Liver (tissue), 3 donors: Measurements from ENCODE around the gene STAT6.

ENCODE experiments used
- GABPA ChIP-seq, 2 donors: IDR thresholded peaks in 1 of 2; conservative IDR thresholded peaks in 1 of 2; 2 replicates each; pipeline ENCODE4 v1.6.1; 2016; ENCODE audit warnings: antibody characterized with exemption in 2 of 2, mild to moderate bottlenecking in 1 of 2, moderate library complexity in 1 of 2
- RAD21 ChIP-seq, 2 donors: IDR thresholded peaks; 2 replicates each; pipeline ENCODE4 v1.6.1; 2016; ENCODE audit warnings: antibody characterized with exemption in 2 of 2, mild to moderate bottlenecking in 2 of 2
- RXRA ChIP-seq, 2 donors: IDR thresholded peaks; 2 replicates each; pipeline ENCODE4 v1.6.1; 2017 to 2018; ENCODE audit warnings: antibody characterized with exemption in 2 of 2, mild to moderate bottlenecking in 1 of 2
- TF ChIP-seq, protein P1 (sequence below): fragments of 150-350 bp; IDR thresholded peaks from 2 replicates; pipeline ENCODE4 v1.5.1; 2017; ENCODE audit warnings: improper control_type of control experiment, low read depth, low read length; ENCODE audit not compliant: missing input control
- TF ChIP-seq, protein P2 (sequence below): IDR thresholded peaks from 2 replicates; pipeline ENCODE4 v1.6.1; 2016; ENCODE audit warnings: antibody characterized with exemption, mild to moderate bottlenecking
- donor health status: healthy.
- donor health status: healthy.

DNA sequence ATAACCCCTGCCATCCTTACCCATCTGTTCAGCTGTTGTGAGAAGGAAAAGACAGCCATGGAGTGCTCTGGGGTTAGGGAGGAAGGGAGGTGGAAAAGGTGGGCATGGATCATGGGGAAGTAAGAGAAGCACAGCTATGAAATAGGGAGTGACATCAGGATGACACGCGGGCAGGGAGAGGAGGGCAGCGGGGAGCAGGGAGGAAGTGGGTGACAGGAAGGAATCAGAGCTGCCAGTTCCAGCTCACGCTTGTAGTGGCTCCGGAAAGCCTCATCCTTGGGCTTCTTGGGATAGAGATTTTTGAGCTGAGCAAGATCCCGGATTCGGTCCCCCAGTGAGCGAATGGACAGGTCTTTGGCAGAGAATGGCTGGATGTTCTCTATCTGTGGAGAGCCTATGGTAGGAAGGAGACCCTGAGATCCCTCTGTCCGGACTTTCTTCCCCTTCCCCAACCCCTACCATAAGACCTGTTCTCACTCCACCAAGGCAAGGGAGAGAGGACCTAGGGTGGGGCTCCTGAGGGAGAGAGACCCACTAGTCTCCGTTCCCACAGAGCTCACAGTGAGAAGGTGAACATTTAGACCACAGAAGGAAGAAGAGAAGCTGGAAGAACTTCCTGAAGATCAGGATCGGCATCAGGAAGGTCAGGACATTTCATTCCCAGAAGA lies 12.0 kb downstream of the STAT6 start:
- TF ChIP-seq RXRA (IDR thresholded peaks at IDR 0.05) (no peak), RAD21 (IDR thresholded peaks at IDR 0.05) (no peak), GABPA (IDR thresholded peaks at IDR 0.05 in 1 of 2, conservative IDR thresholded peaks at IDR 0.05 in 1 of 2) (no peak)
- TF ChIP-seq, protein P1, sequence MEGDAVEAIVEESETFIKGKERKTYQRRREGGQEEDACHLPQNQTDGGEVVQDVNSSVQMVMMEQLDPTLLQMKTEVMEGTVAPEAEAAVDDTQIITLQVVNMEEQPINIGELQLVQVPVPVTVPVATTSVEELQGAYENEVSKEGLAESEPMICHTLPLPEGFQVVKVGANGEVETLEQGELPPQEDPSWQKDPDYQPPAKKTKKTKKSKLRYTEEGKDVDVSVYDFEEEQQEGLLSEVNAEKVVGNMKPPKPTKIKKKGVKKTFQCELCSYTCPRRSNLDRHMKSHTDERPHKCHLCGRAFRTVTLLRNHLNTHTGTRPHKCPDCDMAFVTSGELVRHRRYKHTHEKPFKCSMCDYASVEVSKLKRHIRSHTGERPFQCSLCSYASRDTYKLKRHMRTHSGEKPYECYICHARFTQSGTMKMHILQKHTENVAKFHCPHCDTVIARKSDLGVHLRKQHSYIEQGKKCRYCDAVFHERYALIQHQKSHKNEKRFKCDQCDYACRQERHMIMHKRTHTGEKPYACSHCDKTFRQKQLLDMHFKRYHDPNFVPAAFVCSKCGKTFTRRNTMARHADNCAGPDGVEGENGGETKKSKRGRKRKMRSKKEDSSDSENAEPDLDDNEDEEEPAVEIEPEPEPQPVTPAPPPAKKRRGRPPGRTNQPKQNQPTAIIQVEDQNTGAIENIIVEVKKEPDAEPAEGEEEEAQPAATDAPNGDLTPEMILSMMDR, result no peak
- TF ChIP-seq, protein P2, sequence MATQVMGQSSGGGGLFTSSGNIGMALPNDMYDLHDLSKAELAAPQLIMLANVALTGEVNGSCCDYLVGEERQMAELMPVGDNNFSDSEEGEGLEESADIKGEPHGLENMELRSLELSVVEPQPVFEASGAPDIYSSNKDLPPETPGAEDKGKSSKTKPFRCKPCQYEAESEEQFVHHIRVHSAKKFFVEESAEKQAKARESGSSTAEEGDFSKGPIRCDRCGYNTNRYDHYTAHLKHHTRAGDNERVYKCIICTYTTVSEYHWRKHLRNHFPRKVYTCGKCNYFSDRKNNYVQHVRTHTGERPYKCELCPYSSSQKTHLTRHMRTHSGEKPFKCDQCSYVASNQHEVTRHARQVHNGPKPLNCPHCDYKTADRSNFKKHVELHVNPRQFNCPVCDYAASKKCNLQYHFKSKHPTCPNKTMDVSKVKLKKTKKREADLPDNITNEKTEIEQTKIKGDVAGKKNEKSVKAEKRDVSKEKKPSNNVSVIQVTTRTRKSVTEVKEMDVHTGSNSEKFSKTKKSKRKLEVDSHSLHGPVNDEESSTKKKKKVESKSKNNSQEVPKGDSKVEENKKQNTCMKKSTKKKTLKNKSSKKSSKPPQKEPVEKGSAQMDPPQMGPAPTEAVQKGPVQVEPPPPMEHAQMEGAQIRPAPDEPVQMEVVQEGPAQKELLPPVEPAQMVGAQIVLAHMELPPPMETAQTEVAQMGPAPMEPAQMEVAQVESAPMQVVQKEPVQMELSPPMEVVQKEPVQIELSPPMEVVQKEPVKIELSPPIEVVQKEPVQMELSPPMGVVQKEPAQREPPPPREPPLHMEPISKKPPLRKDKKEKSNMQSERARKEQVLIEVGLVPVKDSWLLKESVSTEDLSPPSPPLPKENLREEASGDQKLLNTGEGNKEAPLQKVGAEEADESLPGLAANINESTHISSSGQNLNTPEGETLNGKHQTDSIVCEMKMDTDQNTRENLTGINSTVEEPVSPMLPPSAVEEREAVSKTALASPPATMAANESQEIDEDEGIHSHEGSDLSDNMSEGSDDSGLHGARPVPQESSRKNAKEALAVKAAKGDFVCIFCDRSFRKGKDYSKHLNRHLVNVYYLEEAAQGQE, result no peak
